ENCODE data around the gene PEA15. TPM values are rescaled to one million over a fixed set of nuclear protein-coding genes. Genes with fewer than 3 reads are reported as not detected.

Gene PEA15
- total RNA-seq, 5 donors from 2014 or later (not counting 1 experiment from before 2014, with no cell fraction given), result 12.3 to 27.5 (median 15.9) TPM

GRCh38 chr1:160264795-160265307 is 59.7 kb downstream of the PEA15 start:
- POLR2A ChIA-PET, result interaction anchor here in 1 of 2 donors (0.5 kb wide), 1 partner anchor 184 kb away, joined by 6 read pairs; no protein-coding TSS in a partner anchor
- no peak overlapping the region for H3K27ac Mint-ChIP-seq
- WGBS (ENCODE audit: insufficient coverage), result no CpG with 5 or more reads among the region's 4 CpGs

More at GRCh38 chr1:160264795-160265307, 59.7 kb downstream of the PEA15 start:
- DNase-seq (no peak), ATAC-seq (replicated peaks in 1 of 4) (no peak)
- peaks cover 16 to 20% of the 10 kb centered on the region in 2 experiments for H3K4me1 ChIP-seq (ENCODE audit: control insufficient read depth in 1 of 2, extremely low read depth in 1 of 2, insufficient read depth in 2 of 2, low read length in 2 of 2)
- no peak overlapping the region for H3K27ac ChIP-seq (ENCODE audit: low read length)
- H3K4me3 Mint-ChIP-seq, result no peak overlapping the region
- no peaks in the 10 kb centered on the region for H3K36me3 Mint-ChIP-seq
- no peaks in the 10 kb centered on the region for H3K36me3 ChIP-seq (ENCODE audit: control insufficient read depth in 2 of 2, extremely low read depth in 1 of 2, insufficient read depth in 1 of 2, low read length in 1 of 2)
- H3K27me3 ChIP-seq (replicated peaks in 1 of 2; ENCODE audit: control insufficient read depth in 2 of 2, extremely low read depth in 1 of 2, insufficient read depth in 2 of 2, low read length in 1 of 2), result no peaks in the 10 kb centered on the region
- no peaks in the 10 kb centered on the region for H3K27me3 Mint-ChIP-seq
- peaks cover 27 to 30% (median 29%) of the 10 kb centered on the region in 3 donors for H3K4me1 Mint-ChIP-seq
- H3K4me3 ChIP-seq (ENCODE audit: control insufficient read depth in 1 of 2, extremely low read depth in 1 of 2, low read length in 1 of 2), result no peak overlapping the region
- no peaks in the 10 kb centered on the region for H3K9me3 Mint-ChIP-seq
- H3K9me3 ChIP-seq, result no peaks in the 10 kb centered on the region
- CTCF ChIA-PET, result interaction anchor here in 1 of 2 donors (1.0 to 1.2 kb wide), 3 partner anchors 13 to 30 kb away, joined by 3 to 5 read pairs (median 5); no protein-coding TSS in a partner anchor

Other genes starting within 250 kb of the PEA15 start
- 1 to 10 TPM; 3.2 to 9.7 (median 8.4) TPM for gene PIGM, start 173.4 kb upstream of the PEA15 start, total RNA-seq
- under 1 TPM in 1 of 5 donors, not detected in 4; 0.22 TPM for gene KCNJ10, start 135.2 kb upstream of the PEA15 start, total RNA-seq
- gene KCNJ9, start 123.8 kb upstream of the PEA15 start, total RNA-seq, result not detected
- 10 to 100 TPM; 41.8 to 71.5 (median 62.2) TPM for gene IGSF8, start 106.8 kb upstream of the PEA15 start, total RNA-seq
- gene ATP1A2, start 89.6 kb upstream of the PEA15 start, total RNA-seq, result under 1 TPM in 2 of 5 donors, not detected in 3; 0.10 to 0.26 TPM
- gene ATP1A4, start 53.8 kb upstream of the PEA15 start, total RNA-seq, result not detected
- gene CASQ1, start 14.8 kb upstream of the PEA15 start, total RNA-seq, result not detected
- 100 to 1,000 TPM; 173 to 221 (median 209) TPM for gene DCAF8, start 57.2 kb downstream of the PEA15 start, total RNA-seq
- gene PEX19, start 79.7 kb downstream of the PEA15 start, total RNA-seq, result 10 to 100 TPM; 49.8 to 59.5 (median 53.3) TPM
- gene COPA, start 137.9 kb downstream of the PEA15 start, total RNA-seq, result 100 to 1,000 TPM; 106 to 126 (median 111) TPM
- 10 to 100 TPM; 62.2 to 78.9 (median 71.8) TPM for gene NCSTN, start 138.0 kb downstream of the PEA15 start, total RNA-seq
- gene NHLH1, start 161.7 kb downstream of the PEA15 start, total RNA-seq, result under 1 TPM in 3 of 5 donors, not detected in 2; 0.16 to 0.38 (median 0.38) TPM
- gene VANGL2, start 195.2 kb downstream of the PEA15 start, total RNA-seq, result under 1 TPM in 3 of 5 donors, not detected in 2; 0.16 to 0.26 (median 0.20) TPM